ENCODE data around the gene WDR27.

The WDR27 gene

GRCh38 chr6:169556758-169557548 is 144.9 kb downstream of the WDR27 start:
- H3K9ac ChIP-seq (ENCODE audit: low read depth, low read length): no peak overlapping the region
- H3K36me3 ChIP-seq (ENCODE audit: insufficient read depth, low read length): no peaks in the 10 kb centered on the region
- no peak overlapping the region for H3K4me2 ChIP-seq (ENCODE audit: low read length)
- no peaks in the 10 kb centered on the region for H3K27me3 ChIP-seq (ENCODE audit: control insufficient read depth, insufficient read depth, low read length)
- no peak overlapping the region for H3K4me3 ChIP-seq (ENCODE audit: low read length)
- no peaks in the 10 kb centered on the region for H3K9me3 ChIP-seq (replicated peaks; ENCODE audit: low read length)
- H3K4me1 ChIP-seq (ENCODE audit: control insufficient read depth, insufficient read depth, low read length): peaks cover 6% of the 10 kb centered on the region

GRCh38 chr6:169555971-169556617 is 145.7 kb downstream of the WDR27 start:
- H3K4me3 ChIP-seq (ENCODE audit: low read length): no peak overlapping the region
- no peak overlapping the region for H3K9ac ChIP-seq (ENCODE audit: low read depth, low read length)
- H3K27me3 ChIP-seq (ENCODE audit: control insufficient read depth, insufficient read depth, low read length): no peaks in the 10 kb centered on the region
- H3K4me1 ChIP-seq (ENCODE audit: control insufficient read depth, insufficient read depth, low read length): peaks cover 6% of the 10 kb centered on the region
- H3K4me2 ChIP-seq (ENCODE audit: low read length): no peak overlapping the region
- H3K9me3 ChIP-seq (replicated peaks; ENCODE audit: low read length): no peaks in the 10 kb centered on the region
- no peaks in the 10 kb centered on the region for H3K36me3 ChIP-seq (ENCODE audit: insufficient read depth, low read length)

- no peaks in the 10 kb centered on the region for H3K36me3 ChIP-seq (ENCODE audit: insufficient read depth, low read length)
- H3K9me3 ChIP-seq (replicated peaks; ENCODE audit: low read length): no peaks in the 10 kb centered on the region
- peaks cover 10% of the 10 kb centered on the region for H3K4me1 ChIP-seq (ENCODE audit: control insufficient read depth, insufficient read depth, low read length)
- no peak overlapping the region for H3K4me2 ChIP-seq (ENCODE audit: low read length)
- no peak overlapping the region for H3K9ac ChIP-seq (ENCODE audit: low read depth, low read length)
- H3K4me3 ChIP-seq (ENCODE audit: low read length): no peak overlapping the region
- no peaks in the 10 kb centered on the region for H3K27me3 ChIP-seq (ENCODE audit: control insufficient read depth, insufficient read depth, low read length)
Observed at GRCh38 chr6:169545982-169546381, 155.8 kb downstream of the WDR27 start.

- H3K4me2 ChIP-seq (ENCODE audit: low read length): peak overlapping the region; percentile 25
- peaks cover 22% of the 10 kb centered on the region for H3K4me1 ChIP-seq (ENCODE audit: control insufficient read depth, insufficient read depth, low read length)
- no peaks in the 10 kb centered on the region for H3K27me3 ChIP-seq (ENCODE audit: control insufficient read depth, insufficient read depth, low read length)
- no peaks in the 10 kb centered on the region for H3K36me3 ChIP-seq (ENCODE audit: insufficient read depth, low read length)
- no peaks in the 10 kb centered on the region for H3K9me3 ChIP-seq (replicated peaks; ENCODE audit: low read length)
- H3K4me3 ChIP-seq (ENCODE audit: low read length): no peak overlapping the region
- H3K9ac ChIP-seq (ENCODE audit: low read depth, low read length): no peak overlapping the region
Observed at GRCh38 chr6:169543704-169544103, 158.1 kb downstream of the WDR27 start.

GRCh38 chr6:169542491-169542890 is 159.3 kb downstream of the WDR27 start:
- Histone ChIP-seq H3K9me3 (replicated peaks; ENCODE audit: low read length) (no peaks in the 10 kb centered on the region), H3K36me3 (ENCODE audit: insufficient read depth, low read length) (no peaks in the 10 kb centered on the region)

GRCh38 chr6:169539176-169539897 is 162.5 kb downstream of the WDR27 start:
- Histone ChIP-seq H3K4me2 (ENCODE audit: low read length) (peak overlapping the region; percentile 8), H3K4me1 (ENCODE audit: control insufficient read depth, insufficient read depth, low read length) (peaks cover 33% of the 10 kb centered on the region), H3K9ac (ENCODE audit: low read depth, low read length) (no peak overlapping the region), H3K27me3 (ENCODE audit: control insufficient read depth, insufficient read depth, low read length) (no peaks in the 10 kb centered on the region), H3K4me3 (ENCODE audit: low read length) (no peak overlapping the region), H3K9me3 (replicated peaks; ENCODE audit: low read length) (no peaks in the 10 kb centered on the region), H3K36me3 (ENCODE audit: insufficient read depth, low read length) (no peaks in the 10 kb centered on the region)

More at GRCh38 chr6:169542491-169542890, 159.3 kb downstream of the WDR27 start:
- Histone ChIP-seq H3K9ac (ENCODE audit: low read depth, low read length) (no peak overlapping the region), H3K4me1 (ENCODE audit: control insufficient read depth, insufficient read depth, low read length) (peaks cover 22% of the 10 kb centered on the region), H3K4me3 (ENCODE audit: low read length) (no peak overlapping the region), H3K4me2 (ENCODE audit: low read length) (no peak overlapping the region), H3K27me3 (ENCODE audit: control insufficient read depth, insufficient read depth, low read length) (no peaks in the 10 kb centered on the region)

- Histone ChIP-seq H3K36me3 (ENCODE audit: insufficient read depth, low read length) (no peaks in the 10 kb centered on the region), H3K4me1 (ENCODE audit: control insufficient read depth, insufficient read depth, low read length) (peaks cover 22% of the 10 kb centered on the region), H3K4me2 (ENCODE audit: low read length) (no peak overlapping the region), H3K4me3 (ENCODE audit: low read length) (no peak overlapping the region), H3K9me3 (replicated peaks; ENCODE audit: low read length) (no peaks in the 10 kb centered on the region), H3K9ac (ENCODE audit: low read depth, low read length) (no peak overlapping the region), H3K27me3 (ENCODE audit: control insufficient read depth, insufficient read depth, low read length) (no peaks in the 10 kb centered on the region)
Observed at GRCh38 chr6:169536446-169537170, 165.2 kb downstream of the WDR27 start.

- Histone ChIP-seq H3K9me3 (replicated peaks; ENCODE audit: low read length) (no peaks in the 10 kb centered on the region), H3K36me3 (ENCODE audit: insufficient read depth, low read length) (no peaks in the 10 kb centered on the region), H3K4me1 (ENCODE audit: control insufficient read depth, insufficient read depth, low read length) (peaks cover 31% of the 10 kb centered on the region), H3K27me3 (ENCODE audit: control insufficient read depth, insufficient read depth, low read length) (no peaks in the 10 kb centered on the region), H3K4me2 (ENCODE audit: low read length) (no peak overlapping the region), H3K9ac (ENCODE audit: low read depth, low read length) (no peak overlapping the region), H3K4me3 (ENCODE audit: low read length) (no peak overlapping the region)
Observed at GRCh38 chr6:169534039-169534421, 167.8 kb downstream of the WDR27 start.

- Histone ChIP-seq H3K4me1 (ENCODE audit: control insufficient read depth, insufficient read depth, low read length) (peaks cover 35% of the 10 kb centered on the region), H3K9ac (ENCODE audit: low read depth, low read length) (no peak overlapping the region), H3K27me3 (ENCODE audit: control insufficient read depth, insufficient read depth, low read length) (no peaks in the 10 kb centered on the region), H3K4me3 (ENCODE audit: low read length) (no peak overlapping the region), H3K36me3 (ENCODE audit: insufficient read depth, low read length) (no peaks in the 10 kb centered on the region), H3K9me3 (replicated peaks; ENCODE audit: low read length) (no peaks in the 10 kb centered on the region), H3K4me2 (ENCODE audit: low read length) (no peak overlapping the region)
Observed at GRCh38 chr6:169533301-169534038, 168.4 kb downstream of the WDR27 start.

GRCh38 chr6:169530752-169531123 is 171.1 kb downstream of the WDR27 start:
- H3K9me3 ChIP-seq (replicated peaks; ENCODE audit: low read length): no peaks in the 10 kb centered on the region
- peak overlapping the region; percentile 63 for H3K4me2 ChIP-seq (ENCODE audit: low read length)
- no peaks in the 10 kb centered on the region for H3K36me3 ChIP-seq (ENCODE audit: insufficient read depth, low read length)
- H3K4me3 ChIP-seq (ENCODE audit: low read length): no peak overlapping the region
- no peak overlapping the region for H3K9ac ChIP-seq (ENCODE audit: low read depth, low read length)
- peaks cover 35% of the 10 kb centered on the region for H3K4me1 ChIP-seq (ENCODE audit: control insufficient read depth, insufficient read depth, low read length)
- H3K27me3 ChIP-seq (ENCODE audit: control insufficient read depth, insufficient read depth, low read length): no peaks in the 10 kb centered on the region

All from skeletal muscle satellite cell (primary cell).